ENCODE results near the gene NEGR1. TPM values are rescaled to one million over a fixed set of nuclear protein-coding genes. Genes with fewer than 3 reads are reported as not detected.

The NEGR1 gene
- polyA plus RNA-seq, 1 donor from 2014 or later = 47.4 TPM

- Histone ChIP-seq H3K9ac (ENCODE audit: low read length) (no peak overlapping the region), H3K4me3 (ENCODE audit: low read length) (no peak overlapping the region), H3K9me2 (ENCODE audit: insufficient read depth, low read length) (no peaks in the 10 kb centered on the region), H3K4me2 (ENCODE audit: low read length) (no peak overlapping the region), H3F3A (ENCODE audit: insufficient read depth, low read length, poor library complexity, severe bottlenecking) (no peaks in the 10 kb centered on the region), H3K79me2 (replicated peaks; ENCODE audit: insufficient read depth, low read length) (no peaks in the 10 kb centered on the region), H4K20me1 (ENCODE audit: insufficient read depth) (no peaks in the 10 kb centered on the region), H3K9me3 (ENCODE audit: low read length) (no peaks in the 10 kb centered on the region), H3K27me3 (ENCODE audit: insufficient read depth, low read depth, low read length) (no peaks in the 10 kb centered on the region), H2AFZ (ENCODE audit: low read depth, low read length) (no peak overlapping the region), H3K27ac (ENCODE audit: low read length) (no peak overlapping the region), H3K36me3 (ENCODE audit: insufficient read depth, low read length) (no peaks in the 10 kb centered on the region)
- TF ChIP-seq REST (IDR thresholded peaks at IDR 0.05; ENCODE audit: borderline replicate concordance) = no peak
- no peak for TF ChIP-seq CTCF (IDR thresholded peaks at IDR 0.05; ENCODE audit: poor library complexity, severe bottlenecking)
- no peak for TF ChIP-seq MXI1 (conservative IDR thresholded peaks at IDR 0.05; ENCODE audit: poor library complexity, severe bottlenecking)
- no peak for TF ChIP-seq TAF1 (IDR thresholded peaks at IDR 0.05; ENCODE audit: low read depth)
- TF ChIP-seq SMC3 (conservative IDR thresholded peaks at IDR 0.05; ENCODE audit: poor library complexity) = no peak
- no peak for TF ChIP-seq EP300 (conservative IDR thresholded peaks at IDR 0.05; ENCODE audit: poor library complexity, severe bottlenecking)
- no peak for TF ChIP-seq POLR2AphosphoS5 (IDR thresholded peaks at IDR 0.05)
- TF ChIP-seq RAD21 (conservative IDR thresholded peaks at IDR 0.05) = no peak
- no peak for TF ChIP-seq EZH2 (IDR thresholded peaks at IDR 0.05; ENCODE audit: borderline replicate concordance, insufficient read depth, low read length, poor library complexity, severe bottlenecking)
These were observed 295.2 kb downstream of the NEGR1 start for GRCh38 chr1:71987181-71987580.

- no peak overlapping the region for H3K4me3 ChIP-seq (ENCODE audit: low read length)
- H3K4me2 ChIP-seq (ENCODE audit: low read length) = no peak overlapping the region
These were observed 296.2 kb downstream of the NEGR1 start for GRCh38 chr1:71986160-71986559.

More at GRCh38 chr1:71986160-71986559, 296.2 kb downstream of the NEGR1 start:
- no peak overlapping the region for H3K27ac ChIP-seq (ENCODE audit: low read length)
- H3F3A ChIP-seq (ENCODE audit: insufficient read depth, low read length, poor library complexity, severe bottlenecking) = no peaks in the 10 kb centered on the region
- H3K36me3 ChIP-seq (ENCODE audit: insufficient read depth, low read length) = no peaks in the 10 kb centered on the region
- no peaks in the 10 kb centered on the region for H3K79me2 ChIP-seq (replicated peaks; ENCODE audit: insufficient read depth, low read length)
- no peaks in the 10 kb centered on the region for H3K9me2 ChIP-seq (ENCODE audit: insufficient read depth, low read length)
- H4K20me1 ChIP-seq (ENCODE audit: insufficient read depth) = no peaks in the 10 kb centered on the region
- H2AFZ ChIP-seq (ENCODE audit: low read depth, low read length) = no peak overlapping the region
- H3K27me3 ChIP-seq (ENCODE audit: insufficient read depth, low read depth, low read length) = no peaks in the 10 kb centered on the region
- H3K9me3 ChIP-seq (ENCODE audit: low read length) = no peaks in the 10 kb centered on the region
- H3K9ac ChIP-seq (ENCODE audit: low read length) = no peak overlapping the region
- TF ChIP-seq REST (IDR thresholded peaks at IDR 0.05; ENCODE audit: borderline replicate concordance) (no peak), EP300 (conservative IDR thresholded peaks at IDR 0.05; ENCODE audit: poor library complexity, severe bottlenecking) (no peak), RAD21 (conservative IDR thresholded peaks at IDR 0.05) (no peak), CTCF (IDR thresholded peaks at IDR 0.05; ENCODE audit: poor library complexity, severe bottlenecking) (no peak), TAF1 (IDR thresholded peaks at IDR 0.05; ENCODE audit: low read depth) (no peak), POLR2AphosphoS5 (IDR thresholded peaks at IDR 0.05) (no peak), MXI1 (conservative IDR thresholded peaks at IDR 0.05; ENCODE audit: poor library complexity, severe bottlenecking) (no peak), SMC3 (conservative IDR thresholded peaks at IDR 0.05; ENCODE audit: poor library complexity) (no peak), EZH2 (IDR thresholded peaks at IDR 0.05; ENCODE audit: borderline replicate concordance, insufficient read depth, low read length, poor library complexity, severe bottlenecking) (no peak)
